GM12891 (cell line): ENCODE measurements around the gene AURKB.

Experiments
- PAX5 ChIP-seq: IDR thresholded peaks from 2 replicates; pipeline ENCODE4 v1.6.1; 2011; ENCODE audit warnings: low read length, moderate library complexity, mild to moderate bottlenecking; ENCODE audit not compliant: insufficient read depth, severe bottlenecking
- POLR2A ChIP-seq: IDR thresholded peaks from 2 replicates; pipeline ENCODE4 v1.6.1; 2011; ENCODE audit warnings: low read depth, low read length, control low read depth
- POLR2AphosphoS5 ChIP-seq: IDR thresholded peaks from 2 replicates; pipeline ENCODE4 v1.6.1; 2011; ENCODE audit warnings: low read depth, low read length, control low read depth
- SPI1 ChIP-seq: IDR thresholded peaks from 2 replicates; pipeline ENCODE4 v1.6.1; 2011; ENCODE audit warnings: low read depth, low read length, control low read depth
- TAF1 ChIP-seq: IDR thresholded peaks from 2 replicates; pipeline ENCODE4 v1.6.1; 2011; ENCODE audit warnings: low read depth, low read length, control low read depth

GRCh38 chr17:8160224-8160577 is 50.2 kb downstream of the AURKB start:
- TF ChIP-seq TAF1 (no peak), POLR2A (no peak), POLR2AphosphoS5 (no peak), SPI1 (no peak), PAX5 (no peak)
